HG03521 (cell line): ENCODE results near the gene PDE4C.

Experiments used
- ATAC-seq: cut with Tn5 transposase; IDR thresholded peaks from one replicate; pipeline ENCODE4 v1.9.1; 2021; ENCODE audit warnings: mild to moderate bottlenecking, moderate library complexity; ENCODE audit not compliant: unreplicated experiment

PDE4C gene

DNA sequence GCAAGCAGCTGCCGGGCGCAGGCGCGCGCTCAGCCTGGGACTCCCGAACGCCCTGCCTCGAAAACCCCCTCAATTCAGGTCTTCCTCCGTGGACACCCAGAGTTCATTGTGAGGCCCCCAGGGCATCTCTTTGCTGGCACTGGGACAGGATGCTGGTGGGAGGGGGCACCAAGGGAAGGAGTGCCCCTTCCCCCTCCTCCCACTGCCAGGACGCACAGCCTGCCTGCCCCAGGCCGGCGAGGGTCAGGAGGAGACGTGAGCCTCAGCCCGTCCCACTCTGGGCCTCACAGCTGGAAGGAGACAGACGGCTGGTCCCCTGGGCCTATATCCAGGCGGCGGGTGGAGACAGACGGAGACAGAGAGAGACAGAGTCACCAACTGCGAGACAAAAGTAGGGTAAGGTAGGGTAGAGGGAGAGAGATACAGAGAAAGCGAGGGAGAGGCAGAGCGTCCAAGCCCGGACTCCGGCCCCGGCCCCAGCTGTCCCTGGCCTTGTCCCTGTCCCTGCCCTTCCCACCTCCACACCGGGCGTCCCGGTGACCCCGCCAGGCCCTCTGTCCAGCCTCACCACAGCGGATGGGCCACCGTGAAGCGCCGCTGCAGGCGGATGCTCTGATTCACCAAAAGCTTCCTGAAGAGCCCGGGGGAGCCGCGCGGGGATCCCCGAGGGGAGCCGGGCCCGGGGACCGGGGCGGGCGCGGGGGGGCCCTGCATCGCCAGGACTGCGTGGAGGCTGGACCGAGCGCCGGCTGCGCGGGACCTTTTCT, at the start of gene PDE4C:
TSS of gene PDE4C (minus strand) at position 737 of the 767 bp plus-strand sequence. CDS start at position 714, 23 bp downstream.
- no peak for ATAC-seq

DNA sequence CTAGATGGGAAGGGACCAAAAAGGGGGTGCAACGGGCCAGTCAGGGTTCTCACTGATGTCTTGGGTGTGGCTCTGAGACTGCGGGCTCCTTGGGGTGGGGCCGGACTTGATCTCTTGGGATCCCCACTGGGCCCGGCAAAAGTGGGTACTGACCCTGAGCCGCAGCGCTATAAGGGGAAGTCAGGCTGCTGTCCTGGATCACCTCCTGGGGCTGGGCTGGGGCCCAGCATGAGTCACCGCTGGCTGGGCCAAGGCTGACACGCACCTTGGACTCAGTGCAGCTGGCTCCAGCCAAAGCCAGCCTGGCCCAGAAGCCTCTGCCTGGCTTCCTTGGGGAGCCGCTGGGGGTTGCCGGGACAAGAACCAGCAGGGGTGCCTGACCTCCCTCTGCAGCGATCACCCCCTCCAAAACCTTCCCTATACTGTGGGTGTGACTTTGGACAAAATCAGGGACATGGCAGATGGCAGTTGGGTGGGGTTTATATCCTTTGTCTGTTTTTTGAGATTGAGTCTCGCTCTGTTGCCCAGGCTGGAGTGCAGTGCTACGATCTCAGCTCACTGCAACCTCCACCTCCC, 48.6 kb upstream of the PDE4C start:
- no peak for ATAC-seq

DNA sequence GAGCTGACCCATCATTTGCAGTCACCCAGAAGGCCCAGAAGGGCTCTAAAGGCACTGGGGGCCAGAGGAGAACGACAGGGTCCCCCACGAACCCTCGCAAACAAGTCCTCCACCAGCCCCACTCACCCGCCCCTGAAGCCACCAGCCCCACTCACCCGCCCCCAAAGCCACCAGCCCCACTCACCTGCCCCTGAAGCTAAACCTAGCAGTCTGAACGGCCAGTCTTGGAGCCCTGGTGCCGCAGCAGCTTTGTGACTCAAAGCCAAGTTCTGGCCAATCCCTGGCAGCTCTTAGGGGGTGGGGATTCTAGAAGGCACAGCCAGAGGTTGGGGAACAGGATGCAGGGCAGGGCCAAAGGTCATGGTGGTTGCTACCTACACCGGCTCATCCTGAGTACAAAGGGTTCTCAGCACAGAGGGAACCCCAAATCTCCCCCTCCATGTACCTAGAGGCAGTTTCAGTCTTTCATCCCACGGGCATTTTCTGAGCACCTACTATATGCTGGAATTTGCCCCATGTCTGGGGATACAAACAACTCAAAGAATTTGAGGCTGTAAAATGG, 48.1 kb upstream of the PDE4C start, which contains the start of gene IQCN:
TSS of gene IQCN (minus strand) at position 234 of the 562 bp plus-strand sequence. CDS start 4,974 bp downstream, outside the sequence.
- ATAC-seq, result no peak

DNA sequence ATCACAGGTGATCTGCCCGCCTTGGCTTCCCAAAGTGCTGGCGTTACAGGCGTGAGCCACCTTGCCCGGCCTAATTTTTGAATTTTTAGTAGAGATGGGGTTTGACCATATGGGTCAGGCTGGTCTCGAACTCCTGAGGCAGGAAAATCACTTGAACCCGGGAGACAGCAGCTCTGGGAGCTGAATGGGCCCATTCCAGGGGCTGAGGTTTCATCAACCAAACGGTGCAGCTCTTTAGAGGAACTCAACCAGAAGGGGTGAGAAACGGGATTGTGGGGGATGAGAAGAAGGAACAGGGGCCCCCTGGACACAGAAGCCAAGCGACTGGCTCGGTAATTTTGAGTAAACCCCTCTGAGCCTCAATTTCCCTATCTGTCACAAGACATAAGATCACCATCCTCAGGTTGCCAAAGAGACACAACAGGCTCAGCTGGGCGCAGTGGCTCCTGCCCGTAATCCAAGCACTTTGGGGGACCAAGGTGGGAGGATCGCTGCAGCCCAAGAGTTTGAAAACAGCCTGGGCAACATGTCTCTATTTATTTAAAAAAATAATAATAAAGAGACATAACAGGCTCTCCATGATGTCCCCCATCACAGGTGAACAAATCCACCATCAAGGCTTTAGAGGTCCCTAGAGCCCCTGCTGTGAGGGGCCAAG, 47.5 kb upstream of the PDE4C start:
- no peak for ATAC-seq

DNA sequence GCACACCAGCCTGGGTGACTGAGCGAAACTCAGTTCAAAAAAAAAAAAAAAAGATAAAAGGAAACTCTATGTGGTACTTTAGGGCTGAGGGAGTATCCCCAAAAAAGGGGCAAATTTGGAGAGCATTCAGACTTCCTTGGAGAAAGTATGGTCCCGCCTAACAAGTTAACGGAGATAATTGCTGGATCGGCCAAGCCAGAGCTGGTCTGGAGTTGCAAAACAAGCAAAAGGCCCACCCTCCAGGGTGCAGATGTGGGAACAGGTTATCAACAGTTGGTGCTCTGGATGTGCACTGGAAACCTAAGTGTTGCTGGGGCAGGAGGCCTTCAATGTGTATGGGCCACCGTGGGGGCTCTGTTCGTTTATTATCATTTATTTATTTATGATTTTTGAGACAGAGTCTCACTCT, 45.2 kb upstream of the PDE4C start:
- no peak for ATAC-seq

DNA sequence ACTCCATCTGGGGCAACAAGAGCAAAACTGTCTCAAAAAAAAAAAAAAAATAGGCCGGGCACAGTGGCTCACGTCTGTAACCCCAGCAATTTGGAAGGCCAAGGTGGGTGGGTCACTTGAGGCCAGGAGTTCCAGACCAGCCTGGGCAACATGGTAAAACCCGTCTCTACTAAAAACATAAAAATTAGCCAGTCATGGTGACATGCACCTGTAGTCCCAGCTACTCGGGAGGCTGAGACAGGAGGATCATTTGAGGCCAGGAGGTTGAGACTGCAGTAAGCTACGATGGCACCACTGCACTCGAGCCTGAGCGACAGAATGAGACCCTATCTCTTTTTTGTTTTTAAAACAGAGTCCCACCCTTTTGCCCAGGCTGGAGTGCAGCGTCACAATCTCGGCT, 44.1 kb upstream of the PDE4C start:
- ATAC-seq, result no peak

DNA sequence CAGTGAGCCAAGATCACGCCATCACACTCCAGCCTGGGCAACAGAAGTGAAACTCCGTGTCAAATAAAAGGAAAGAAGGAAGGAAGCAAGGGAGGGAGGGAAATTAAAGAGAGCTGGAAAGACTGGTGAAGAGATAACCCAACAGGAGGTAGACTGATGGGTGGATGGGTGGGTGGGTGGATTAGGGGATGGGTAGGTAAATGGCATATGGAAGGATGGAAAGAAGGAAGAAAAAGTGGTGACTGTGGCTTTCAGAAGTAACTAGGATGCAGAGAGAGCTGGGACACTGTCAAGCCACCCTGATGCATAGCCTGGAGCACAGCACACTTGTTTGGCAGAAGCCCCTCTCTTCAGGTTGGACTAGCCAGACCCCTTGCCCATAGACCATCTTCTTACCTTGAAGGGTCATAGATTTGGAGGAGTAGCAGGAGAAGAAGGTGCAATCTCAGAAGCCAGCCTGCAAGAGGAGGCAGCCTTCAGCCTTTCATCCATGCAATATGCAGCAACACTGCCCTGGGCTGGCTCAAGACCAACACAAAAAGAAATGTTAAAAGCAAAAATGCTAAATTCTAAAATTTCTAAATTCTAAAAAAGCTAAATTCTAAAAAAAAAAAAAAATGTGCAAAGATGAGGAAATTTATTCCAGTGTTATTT, 43.0 kb upstream of the PDE4C start:
- no peak for ATAC-seq

DNA sequence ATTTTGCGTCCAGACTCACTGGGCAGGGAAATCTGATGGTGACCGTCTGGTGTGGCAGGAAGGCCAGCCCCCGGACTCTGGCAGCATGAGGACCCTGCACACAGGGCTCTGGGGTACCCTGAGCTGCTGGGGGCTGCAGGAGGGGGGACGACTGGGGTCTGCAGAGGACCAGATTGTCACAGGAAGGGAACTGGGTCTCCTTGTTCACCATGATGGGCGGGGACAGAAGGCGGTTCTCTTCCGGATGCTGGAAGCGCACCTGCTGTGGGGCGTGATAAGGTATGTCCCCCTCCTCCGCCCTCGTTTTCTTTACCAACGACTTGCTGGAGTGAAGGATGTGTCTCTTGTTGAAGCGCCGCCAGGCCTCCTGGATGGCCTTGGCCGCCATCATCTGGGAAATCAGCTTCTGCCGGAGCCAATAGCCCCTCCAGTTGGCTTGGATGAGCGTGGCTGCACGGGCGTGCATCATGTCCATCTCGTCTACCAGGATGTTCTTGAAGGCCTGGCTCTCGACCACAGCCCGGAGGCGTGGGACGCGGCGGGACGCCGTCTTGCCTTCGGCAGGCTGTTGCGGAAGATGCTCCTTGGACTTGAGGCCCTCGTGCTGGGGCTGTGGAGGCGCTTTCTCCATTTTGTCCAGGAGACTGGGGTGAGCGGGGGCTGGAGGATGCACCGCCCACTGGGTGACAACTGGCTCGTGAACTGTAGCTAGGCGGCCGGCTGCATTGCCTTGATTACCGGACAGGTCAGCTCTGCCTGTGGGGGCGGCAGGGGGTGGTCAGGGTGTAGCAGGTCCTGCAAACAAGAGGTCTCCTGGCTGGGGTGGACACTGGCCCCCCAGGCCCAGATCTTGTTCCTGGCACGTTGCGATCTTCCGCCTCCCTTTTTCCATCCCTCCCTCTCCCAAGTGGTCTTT, 40.8 kb upstream of the PDE4C start:
- ATAC-seq, result no peak

DNA sequence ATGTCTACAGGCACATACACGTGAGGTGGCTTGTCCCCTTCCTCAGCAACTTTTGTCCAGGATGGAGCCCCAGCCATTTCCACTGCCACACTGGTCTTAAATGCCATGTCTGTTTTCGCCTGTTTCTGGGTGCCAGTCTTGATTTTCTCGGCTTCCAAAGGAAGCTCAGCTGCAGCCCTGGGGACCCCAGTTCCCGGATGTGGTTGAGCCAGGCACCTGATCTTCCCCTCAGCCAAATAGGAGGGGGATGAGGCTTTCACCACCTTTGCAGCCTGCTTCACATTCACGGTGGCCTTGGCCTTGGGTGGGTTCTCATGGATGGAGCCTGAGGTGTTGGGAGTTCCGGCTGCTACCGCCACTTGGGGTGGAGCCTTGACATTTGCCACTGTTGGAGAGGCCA, 39.3 kb upstream of the PDE4C start:
- no peak for ATAC-seq

DNA sequence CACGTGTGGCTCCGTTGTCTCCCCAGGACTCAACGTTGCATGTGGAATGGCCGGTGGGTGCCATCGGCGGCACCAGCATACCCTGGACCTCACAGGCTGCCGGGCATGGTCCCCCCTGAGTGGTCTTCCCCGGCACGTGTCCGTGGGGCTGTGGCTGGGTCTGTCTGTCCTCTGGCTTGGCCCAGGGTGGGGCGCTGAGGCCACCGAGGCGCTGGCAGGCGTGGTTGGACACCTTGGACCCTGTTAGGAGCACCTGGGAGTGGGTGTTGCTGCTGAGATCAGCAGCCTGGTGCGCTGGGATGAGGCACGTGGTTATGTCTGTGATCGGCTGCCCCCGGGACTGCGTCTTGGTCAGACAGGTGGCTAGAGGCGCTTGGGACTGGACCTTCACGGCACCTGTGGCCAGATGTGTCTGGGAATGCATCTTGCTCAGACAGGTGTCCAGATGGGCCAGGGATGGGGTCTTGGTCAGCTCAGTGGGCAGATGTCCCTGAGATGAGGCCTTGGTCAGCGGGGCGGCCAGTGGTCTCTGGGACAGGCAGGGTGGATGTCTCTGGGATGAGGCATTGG, 38.8 kb upstream of the PDE4C start:
- no peak for ATAC-seq

DNA sequence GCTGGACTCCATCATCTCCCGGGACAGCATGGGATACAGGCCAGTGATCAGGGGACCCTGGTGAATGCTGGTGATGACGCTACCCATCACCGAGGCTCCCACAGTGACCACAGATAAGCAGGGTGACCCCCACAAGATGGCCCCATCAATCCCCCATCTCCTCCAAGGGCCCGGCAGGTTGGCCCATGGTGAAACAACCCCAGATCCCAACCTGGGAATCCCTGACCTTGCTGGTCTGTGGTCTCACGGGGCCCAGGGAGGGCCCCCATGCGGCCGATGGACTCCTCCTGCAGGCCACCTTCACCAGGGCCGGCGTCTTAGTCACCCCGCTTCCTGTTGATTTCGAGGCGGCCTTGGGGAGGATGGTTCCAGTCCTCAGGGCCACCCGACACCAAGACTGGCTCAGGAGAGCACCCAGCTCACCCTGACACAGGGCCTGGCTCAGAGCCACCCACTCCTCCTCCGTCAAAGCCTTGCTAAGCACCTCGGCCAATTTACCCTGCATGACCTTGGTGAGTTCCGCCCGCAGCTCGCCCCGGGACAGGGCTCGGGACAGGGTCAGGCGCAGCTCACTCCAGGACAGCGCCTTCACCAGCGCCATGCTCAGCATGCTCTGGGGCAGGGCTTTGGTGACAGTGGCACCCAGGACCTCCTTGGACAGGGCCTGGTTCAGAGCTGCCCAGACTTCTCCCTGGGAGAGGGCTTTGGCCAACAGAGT, 38.1 kb upstream of the PDE4C start:
- no peak for ATAC-seq

DNA sequence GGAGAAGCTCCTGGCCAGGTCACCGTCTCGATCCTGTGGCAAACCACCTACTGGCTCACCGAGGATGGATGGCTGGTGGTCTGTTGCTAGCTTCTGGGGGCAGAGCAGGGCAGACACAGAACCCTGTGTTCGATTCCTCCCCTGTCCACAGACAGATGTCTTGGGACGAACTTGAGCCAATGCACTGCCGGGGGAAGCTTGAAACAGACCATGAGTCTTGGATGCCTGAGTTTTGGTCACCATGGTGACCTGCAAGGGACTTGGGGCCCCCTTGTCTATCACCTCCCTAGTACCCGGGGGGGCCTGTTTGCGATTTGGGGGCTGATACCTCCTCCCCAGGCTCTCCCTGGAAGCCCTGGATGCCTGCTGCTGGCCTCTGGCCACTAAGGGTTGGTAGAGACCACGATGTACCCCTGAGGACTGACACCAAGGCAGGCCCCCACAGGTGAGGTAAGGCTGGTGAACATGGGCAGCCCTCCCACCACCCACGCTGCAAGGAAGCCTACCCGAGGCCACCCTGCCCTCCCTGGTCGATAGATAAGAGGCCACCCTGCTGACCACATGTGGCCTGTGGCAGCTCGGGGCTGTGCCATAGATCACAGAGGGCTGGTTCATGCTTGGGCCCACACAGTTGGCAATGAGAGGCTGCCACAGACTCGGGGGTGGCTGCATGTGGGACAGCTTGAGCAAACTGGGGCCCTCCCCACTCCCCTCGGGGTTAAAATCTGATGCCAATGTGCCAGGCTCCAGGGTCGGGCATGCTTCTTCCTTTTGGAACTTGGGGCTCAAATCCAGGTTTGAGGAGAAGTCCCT, 37.3 kb upstream of the PDE4C start:
- no peak for ATAC-seq

DNA sequence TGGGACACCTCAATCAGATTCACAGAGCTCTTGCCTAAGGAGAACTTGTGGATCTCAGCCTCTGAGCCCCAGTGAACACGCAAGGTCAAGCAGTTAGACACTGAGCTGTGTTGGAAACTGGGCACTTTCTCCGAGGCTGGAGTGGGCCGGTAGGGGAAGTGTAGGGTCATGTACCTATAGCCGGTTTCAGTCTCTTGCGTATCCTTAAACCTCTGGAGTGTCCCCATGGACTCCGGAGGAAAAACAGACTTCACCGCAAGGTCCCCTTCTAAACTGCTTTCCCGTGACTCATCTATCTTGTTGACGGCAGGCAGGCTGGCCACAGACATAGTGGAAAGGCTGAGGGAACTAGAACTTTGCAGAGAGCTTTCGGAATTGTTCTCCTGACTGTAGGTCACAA, 36.7 kb upstream of the PDE4C start:
- no peak for ATAC-seq

DNA sequence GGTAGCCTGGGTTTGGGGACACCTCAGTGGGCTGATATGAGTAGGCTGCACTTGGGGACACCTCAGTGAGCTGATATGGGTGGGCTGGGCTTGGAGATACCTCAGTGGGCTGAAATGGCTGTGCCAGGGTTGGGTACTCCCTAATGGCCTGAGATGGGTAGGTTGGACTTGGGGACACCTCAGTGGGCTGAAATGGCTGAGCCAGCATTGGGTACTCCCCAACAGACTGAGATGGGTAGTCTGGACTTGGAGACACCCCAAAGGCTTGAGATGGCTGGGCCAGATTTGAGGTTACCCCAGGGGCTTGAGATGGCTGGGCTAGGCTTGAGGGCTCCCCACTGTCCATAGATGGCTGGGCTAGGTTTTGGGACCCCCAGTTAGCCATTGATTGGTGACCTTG, 35.9 kb upstream of the PDE4C start:
- no peak for ATAC-seq

DNA sequence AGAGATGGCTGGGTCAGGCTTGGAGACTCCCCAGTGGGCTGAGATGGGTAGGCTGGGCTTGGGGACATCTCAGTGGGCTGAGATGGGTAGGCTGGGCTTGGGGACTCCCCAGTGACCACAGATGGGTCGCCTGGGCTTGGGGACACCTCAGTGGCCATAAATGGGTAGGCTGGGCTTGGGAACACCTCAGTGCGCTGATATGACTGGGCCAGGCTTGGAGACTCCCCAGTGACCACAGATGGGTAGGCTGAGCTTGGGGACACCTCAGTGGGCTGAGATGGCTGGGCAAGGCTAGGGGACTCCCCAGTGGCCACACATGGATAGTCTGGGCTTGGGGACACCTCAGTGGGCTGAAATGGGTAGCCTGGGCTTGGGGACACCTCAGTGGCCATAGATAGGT, 35.2 kb upstream of the PDE4C start:
- no peak for ATAC-seq

DNA sequence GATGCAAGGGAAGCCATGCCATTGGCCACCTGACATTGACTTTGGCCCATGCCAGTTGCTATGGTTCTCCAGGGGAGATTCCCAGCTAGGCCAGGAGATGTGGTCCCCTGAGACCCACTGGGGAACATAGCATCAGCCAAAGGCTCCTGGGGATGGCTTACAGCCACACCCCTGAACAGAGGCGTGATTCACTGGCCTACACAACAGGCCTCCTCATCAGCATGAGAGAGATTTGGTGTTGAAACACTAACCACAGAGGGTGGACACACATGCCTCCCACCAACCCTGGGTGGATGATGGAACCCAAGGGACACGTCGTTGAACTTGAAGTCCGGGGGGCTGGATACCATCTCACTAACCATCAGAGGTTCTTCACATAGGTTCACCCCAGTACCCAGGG, 33.7 kb upstream of the PDE4C start:
- ATAC-seq, result no peak

DNA sequence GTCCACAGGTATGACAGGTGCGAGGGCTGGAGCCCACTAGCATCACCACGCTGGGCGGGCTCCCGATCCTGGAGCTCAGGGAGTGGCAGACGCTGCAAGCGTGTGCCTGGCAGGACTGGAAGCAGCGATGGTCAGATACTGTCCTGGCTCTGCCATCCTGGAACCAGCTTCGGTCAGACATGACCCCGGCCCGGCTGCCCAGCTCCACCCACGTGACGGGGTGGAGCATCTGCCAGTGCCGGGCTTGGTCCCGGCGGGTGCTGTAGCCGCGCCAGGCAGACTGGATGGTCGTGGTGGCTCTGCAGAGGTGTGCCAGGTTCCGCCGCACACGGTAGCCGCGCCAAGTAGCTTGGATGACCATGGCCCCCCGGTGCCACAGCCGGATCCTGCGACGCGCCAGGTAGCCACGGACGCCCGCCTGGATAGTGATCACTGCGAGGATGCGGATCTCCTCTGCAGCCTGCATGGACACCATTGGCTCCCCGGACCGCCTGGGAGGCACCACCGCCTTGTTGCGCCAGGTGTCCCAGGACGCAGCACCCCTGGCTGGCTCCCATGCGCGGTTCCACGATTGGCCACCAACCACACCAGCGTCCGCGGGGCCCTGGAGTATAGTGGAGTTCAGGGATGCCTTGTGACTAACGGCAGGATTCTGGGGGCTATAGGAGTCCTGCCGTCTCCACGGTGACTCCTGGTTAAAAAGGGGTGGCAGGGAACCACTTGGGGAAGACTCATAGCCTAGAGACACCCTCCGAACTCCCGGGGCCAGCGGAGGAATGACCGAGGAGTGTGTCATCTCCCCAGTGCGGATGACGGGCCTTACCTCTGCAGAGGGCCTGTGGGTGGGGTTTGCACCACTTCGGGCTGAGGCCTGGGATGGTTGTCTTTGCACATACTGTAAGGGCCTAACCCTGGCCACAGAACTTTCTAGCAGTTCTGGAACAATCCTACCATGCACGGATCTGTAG, 31.5 kb upstream of the PDE4C start:
- ATAC-seq, result no peak
